HG03097 (cell line): ENCODE results near the gene RBM38.
"Not testable (repeated sequence)": the region's sequence is repeated elsewhere in the genome, so short reads cannot be mapped to it uniquely, and the experiment has no call there.

Experiments
- ATAC-seq: cut with Tn5 transposase; IDR thresholded peaks from one replicate; pipeline ENCODE4 v1.9.1; 2021; ENCODE audit not compliant: unreplicated experiment, low FRiP score

Gene RBM38

GRCh38 chr20:57416296-57417022 lies 25.3 kb downstream of the RBM38 start:
- ATAC-seq, result no peak

GRCh38 chr20:57417051-57417689 lies 26.0 kb downstream of the RBM38 start:
- ATAC-seq, result no peak

GRCh38 chr20:57417830-57418780 lies 26.9 kb downstream of the RBM38 start:
- no peak for ATAC-seq

- ATAC-seq, result not testable (repeated sequence)
These were observed 28.3 kb downstream of the RBM38 start for GRCh38 chr20:57419479-57419878.

GRCh38 chr20:57420571-57421252 lies 29.5 kb downstream of the RBM38 start:
- no peak for ATAC-seq

- no peak for ATAC-seq
These were observed 30.3 kb downstream of the RBM38 start for GRCh38 chr20:57421253-57422220.

GRCh38 chr20:57422254-57422653 lies 31.1 kb downstream of the RBM38 start:
- no peak for ATAC-seq

GRCh38 chr20:57425150-57426013 lies 34.2 kb downstream of the RBM38 start:
- ATAC-seq, result no peak

- ATAC-seq, result no peak
These were observed 35.1 kb downstream of the RBM38 start for GRCh38 chr20:57426271-57426689.

- ATAC-seq, result no peak
These were observed 35.6 kb downstream of the RBM38 start for GRCh38 chr20:57426831-57427230.

- no peak for ATAC-seq
These were observed 37.3 kb downstream of the RBM38 start for GRCh38 chr20:57428324-57429158.

- ATAC-seq, result no peak
These were observed 37.9 kb downstream of the RBM38 start for GRCh38 chr20:57429159-57429496.

GRCh38 chr20:57429580-57430200 lies 38.5 kb downstream of the RBM38 start:
- ATAC-seq, result no peak

GRCh38 chr20:57430201-57430596 lies 39.0 kb downstream of the RBM38 start:
- ATAC-seq, result not testable (repeated sequence)

GRCh38 chr20:57431539-57431835 lies 40.3 kb downstream of the RBM38 start:
- no peak for ATAC-seq

- no peak for ATAC-seq
These were observed 41.3 kb downstream of the RBM38 start for GRCh38 chr20:57432480-57432861.

- peak; percentile 73 for ATAC-seq
These were observed 41.8 kb downstream of the RBM38 start for GRCh38 chr20:57432862-57433491.
